BJ (cell line): ENCODE measurements around the gene MCRS1. TPM values are rescaled to one million over a fixed set of nuclear protein-coding genes. Genes with fewer than 3 reads are reported as not detected.
A peak's percentile ranks its signal among the peaks of the same experiment; 100 is the strongest.

Experiments
- CTCF ChIA-PET: fragments of 350-600 bp; formaldehyde crosslinking; extraction: SDS; loops from one replicate; lab custom pipeline; 2021; ENCODE audit warnings: antibody characterized with exemption, inconsistent platforms; lab: Yijun Ruan, JAX
- POLR2A ChIA-PET: fragments of 300-600 bp; sonication (Branson Sonifier 250); formaldehyde crosslinking; extraction: SDS; loops from one replicate; lab custom pipeline; 2021; ENCODE audit warnings: antibody characterized with exemption; lab: Charles Lee
- DNase-seq: peaks from one replicate; pipeline ENCODE4 v3.0.0-alpha.2; 2011; ENCODE audit warnings: low read depth
- H3K27me3 ChIP-seq: 2 replicates; pipeline ENCODE4 v1.6.0; 2011; ENCODE audit warnings: low read length; ENCODE audit not compliant: control insufficient read depth, insufficient read depth
- H3K36me3 ChIP-seq: 2 replicates; pipeline ENCODE4 v1.5.1; 2011; ENCODE audit warnings: low read length; ENCODE audit not compliant: control insufficient read depth, insufficient read depth
- H3K4me3 ChIP-seq: 2 replicates; pipeline ENCODE4 v1.5.1; 2011; ENCODE audit warnings: low read depth, mild to moderate bottlenecking, control low read depth, low read length
- polyA plus RNA-seq: library from polyadenylated mRNA; depleted of rRNA; stranded (reverse); fragments of >200 nt; gene quantifications from 2 replicates; pipeline ENCODE4 v1.2.3, GENCODE V29; 2011
- TF ChIP-seq, protein P1 (sequence below): IDR thresholded peaks from 2 replicates; pipeline ENCODE4 v1.5.1; 2011; ENCODE audit warnings: low read depth, mild to moderate bottlenecking, control low read depth, inconsistent platforms, low read length, moderate library complexity; ENCODE audit not compliant: insufficient read depth

MCRS1 gene
- polyA plus RNA-seq, 1 experiment = 96.0 TPM

DNA sequence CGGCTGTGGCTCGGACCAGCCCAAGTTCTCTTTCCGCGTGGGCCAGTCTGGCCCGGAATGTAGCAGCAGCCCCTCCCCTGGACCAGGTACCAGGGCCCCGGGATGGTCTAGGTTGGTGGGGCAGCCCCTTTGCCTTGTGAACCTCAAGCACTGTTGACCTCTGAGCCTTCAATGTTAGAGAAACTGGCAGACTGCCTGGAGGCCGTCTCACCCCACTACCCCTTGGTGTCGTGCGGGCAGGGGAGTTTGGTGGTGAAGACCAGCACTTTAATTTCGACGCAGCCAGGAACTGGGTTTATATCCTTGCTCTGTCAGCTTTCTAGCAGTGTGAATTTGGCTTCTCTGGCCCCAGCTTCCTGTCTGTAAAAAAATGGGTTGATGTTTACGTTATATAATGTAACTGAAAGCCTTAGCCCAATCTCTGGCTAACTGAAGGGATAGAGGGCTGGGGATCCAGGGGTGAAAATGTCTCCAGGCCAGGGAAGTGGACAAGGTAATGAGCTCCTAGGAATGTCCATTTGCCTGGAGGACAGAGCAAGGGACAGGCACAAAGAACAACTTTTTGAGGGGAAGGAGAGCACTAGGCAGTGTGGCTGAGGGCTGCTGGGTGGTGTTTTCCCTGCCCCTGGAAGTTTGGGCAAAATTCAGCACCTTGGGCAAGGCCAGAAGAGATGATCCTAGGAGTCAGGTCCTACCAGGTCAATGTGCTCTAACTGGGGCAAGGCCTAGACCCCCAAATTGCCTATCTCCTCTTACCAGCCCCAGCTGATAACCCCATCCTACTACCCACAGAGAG, 11.4 kb downstream of the MCRS1 start:
- DNase-seq = no peak
- ChIA-PET CTCF (interaction anchor here (0.5 to 1.3 kb wide), 5 partner anchors 23 to 270 kb away, joined by 3 to 6 read pairs (median 4); no protein-coding TSS in a partner anchor), POLR2A (no interaction called here)
- peaks cover 29% of the 10 kb centered on the region for H3K36me3 ChIP-seq
- no peak overlapping the region for H3K4me3 ChIP-seq
- TF ChIP-seq, protein P1, sequence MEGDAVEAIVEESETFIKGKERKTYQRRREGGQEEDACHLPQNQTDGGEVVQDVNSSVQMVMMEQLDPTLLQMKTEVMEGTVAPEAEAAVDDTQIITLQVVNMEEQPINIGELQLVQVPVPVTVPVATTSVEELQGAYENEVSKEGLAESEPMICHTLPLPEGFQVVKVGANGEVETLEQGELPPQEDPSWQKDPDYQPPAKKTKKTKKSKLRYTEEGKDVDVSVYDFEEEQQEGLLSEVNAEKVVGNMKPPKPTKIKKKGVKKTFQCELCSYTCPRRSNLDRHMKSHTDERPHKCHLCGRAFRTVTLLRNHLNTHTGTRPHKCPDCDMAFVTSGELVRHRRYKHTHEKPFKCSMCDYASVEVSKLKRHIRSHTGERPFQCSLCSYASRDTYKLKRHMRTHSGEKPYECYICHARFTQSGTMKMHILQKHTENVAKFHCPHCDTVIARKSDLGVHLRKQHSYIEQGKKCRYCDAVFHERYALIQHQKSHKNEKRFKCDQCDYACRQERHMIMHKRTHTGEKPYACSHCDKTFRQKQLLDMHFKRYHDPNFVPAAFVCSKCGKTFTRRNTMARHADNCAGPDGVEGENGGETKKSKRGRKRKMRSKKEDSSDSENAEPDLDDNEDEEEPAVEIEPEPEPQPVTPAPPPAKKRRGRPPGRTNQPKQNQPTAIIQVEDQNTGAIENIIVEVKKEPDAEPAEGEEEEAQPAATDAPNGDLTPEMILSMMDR = no peak
- peaks cover 5% of the 10 kb centered on the region; the same call in 1 of the 2 replicates for H3K27me3 ChIP-seq

DNA sequence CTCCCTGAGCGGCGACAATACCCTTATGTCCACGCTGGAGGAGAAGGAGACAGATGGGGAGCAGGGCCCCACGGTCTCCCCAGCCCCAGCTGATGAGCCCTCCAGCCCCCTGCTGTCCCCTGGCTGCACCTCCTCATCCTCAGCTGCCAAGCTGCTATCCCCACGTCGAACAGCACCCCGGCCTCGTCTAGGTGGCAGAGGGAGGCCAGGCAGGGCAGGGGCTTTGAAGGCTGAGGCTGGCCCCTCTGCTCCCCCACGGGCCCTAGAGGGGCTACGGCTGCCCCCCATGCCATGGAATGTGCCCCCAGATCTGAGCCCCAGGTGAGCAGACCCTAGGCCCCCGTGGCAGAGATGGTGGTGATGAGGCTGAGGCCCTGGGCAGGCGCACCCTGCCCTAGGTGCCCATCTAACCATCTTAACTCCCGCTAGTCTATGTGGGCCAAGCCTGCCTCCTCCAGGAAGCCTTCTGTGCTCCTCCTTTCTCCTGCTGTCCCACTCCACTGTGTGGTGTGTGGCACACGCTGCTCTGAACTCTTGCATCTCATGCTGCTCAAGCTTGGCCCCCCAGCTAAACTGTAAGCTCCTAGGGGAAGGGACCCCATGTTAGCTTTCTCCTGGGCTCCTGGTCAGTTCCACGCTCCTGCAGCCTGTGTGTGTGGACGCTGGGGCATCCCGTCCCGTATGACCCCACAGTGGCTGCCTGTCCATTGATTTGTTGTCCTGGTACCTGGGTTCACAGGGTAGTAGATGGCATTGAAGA, 12.1 kb downstream of the MCRS1 start:
- CTCF ChIA-PET = interaction anchor here (1.3 kb wide), 1 partner anchor 197 kb away, joined by 4 read pairs; no protein-coding TSS in a partner anchor
- TF ChIP-seq, protein P1 = no peak

DNA sequence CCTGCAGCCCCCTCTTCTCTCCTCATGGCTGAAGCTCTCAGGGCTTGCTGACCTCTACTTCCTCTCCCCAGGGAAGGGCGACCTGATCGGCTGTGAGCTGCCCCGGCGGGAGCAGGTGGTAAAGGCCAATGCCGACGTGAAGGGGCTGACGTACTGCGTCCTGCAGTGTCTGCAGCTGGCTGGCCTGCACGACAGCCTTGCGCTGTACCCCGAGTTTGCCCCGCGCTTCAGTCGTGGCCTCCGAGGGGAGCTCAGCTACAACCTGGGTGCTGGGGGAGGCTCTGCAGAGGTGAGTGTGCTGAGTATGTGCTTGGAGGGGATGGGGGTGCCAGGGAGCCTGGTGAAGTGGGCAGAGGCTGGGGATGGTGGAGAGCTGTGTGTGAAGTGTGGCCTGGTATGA, 13.7 kb downstream of the MCRS1 start:
- peaks cover 16% of the 10 kb centered on the region for H3K27me3 ChIP-seq
- no peak for DNase-seq
- TF ChIP-seq, protein P1 = no peak
- POLR2A ChIA-PET = no interaction called here
- CTCF ChIA-PET = interaction anchor here (0.6 to 5.0 kb wide), 8 partner anchors 7 to 223 kb away, joined by 3 to 18 read pairs (median 3); no protein-coding TSS in a partner anchor
- no peak overlapping the region for H3K4me3 ChIP-seq
- peaks cover 16% of the 10 kb centered on the region for H3K36me3 ChIP-seq

More for the DNA sequence above, 12.1 kb downstream of the MCRS1 start:
- Histone ChIP-seq H3K27me3 (peaks cover 5% of the 10 kb centered on the region), H3K4me3 (no peak overlapping the region), H3K36me3 (peaks cover 29% of the 10 kb centered on the region)
- DNase-seq = no peak
- POLR2A ChIA-PET = interaction anchor here (0.6 kb wide), 2 partner anchors 186 to 233 kb away, joined by 3 read pairs; no protein-coding TSS in a partner anchor

DNA sequence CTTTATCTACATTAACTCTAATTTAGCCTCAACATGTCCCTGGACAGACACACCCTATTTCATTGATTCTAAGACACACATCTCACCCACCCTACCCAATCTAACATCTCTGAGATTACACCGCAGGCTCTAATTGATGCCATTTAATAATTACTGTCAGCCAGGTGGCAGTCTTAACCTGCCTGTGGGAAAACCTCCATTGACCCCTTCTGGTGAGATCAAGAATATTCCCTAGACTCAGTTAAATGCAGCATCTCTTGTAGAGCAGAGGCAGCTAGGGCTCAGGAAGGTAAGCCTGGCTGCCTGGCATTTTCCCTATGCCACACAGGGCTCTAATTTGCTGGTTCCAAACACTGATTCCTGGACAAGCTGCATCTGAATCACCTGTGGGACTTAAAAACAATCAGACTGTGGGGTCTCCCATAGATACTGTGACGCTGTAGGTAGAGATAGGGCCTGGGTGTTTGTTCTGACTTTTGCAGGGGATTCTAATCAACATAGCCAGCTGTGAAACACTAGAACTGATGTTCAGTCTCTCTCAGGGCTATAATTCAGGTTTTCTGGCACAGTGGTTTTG, 14.3 kb downstream of the MCRS1 start:
- CTCF ChIA-PET = interaction anchor here (0.6 to 5.0 kb wide), 10 partner anchors 8 to 222 kb away, joined by 3 to 18 read pairs (median 4); no protein-coding TSS in a partner anchor
- TF ChIP-seq, protein P1 = peak; percentile 28; the same call in 1 of the 2 replicates
- H3K27me3 ChIP-seq = peaks cover 18% of the 10 kb centered on the region
- no peak for DNase-seq
- H3K36me3 ChIP-seq = peaks cover 13% of the 10 kb centered on the region
- POLR2A ChIA-PET = no interaction called here
- no peak overlapping the region for H3K4me3 ChIP-seq
